Adipocyte (in vitro differentiated cells): ENCODE data around the gene ECM2.
A peak's percentile ranks its signal among the peaks of the same experiment; 100 is the strongest.

ENCODE experiments used
- DNase-seq: peaks from one replicate; pipeline ENCODE4 v3.0.0-alpha.2; 2015; ENCODE audit warnings: low read depth
- H3K27me3 ChIP-seq: replicated peaks from 2 replicates; pipeline ENCODE4 v1.7.0; 2013; ENCODE audit warnings: mild to moderate bottlenecking, low read length, moderate library complexity; ENCODE audit not compliant: control insufficient read depth, insufficient read depth
- H3K36me3 ChIP-seq: 2 replicates; pipeline ENCODE4 v1.7.0; 2013; ENCODE audit warnings: low read length, mild to moderate bottlenecking, moderate library complexity; ENCODE audit not compliant: control insufficient read depth, insufficient read depth, severe bottlenecking
- H3K4me1 ChIP-seq: 2 replicates; pipeline ENCODE4 v1.7.0; 2013; ENCODE audit warnings: mild to moderate bottlenecking, low read length, moderate library complexity; ENCODE audit not compliant: control insufficient read depth, insufficient read depth
- H3K4me3 ChIP-seq: 2 replicates; pipeline ENCODE4 v1.7.0; 2013; ENCODE audit warnings: mild to moderate bottlenecking, low read length, moderate library complexity
- H3K9ac ChIP-seq: 2 replicates; pipeline ENCODE4 v1.7.0; 2013; ENCODE audit warnings: mild to moderate bottlenecking, low read length, moderate library complexity
- H3K9me3 ChIP-seq: 2 replicates; pipeline ENCODE4 v1.7.0; 2013; ENCODE audit warnings: mild to moderate bottlenecking, low read length, moderate library complexity; ENCODE audit not compliant: control insufficient read depth

The ECM2 gene

GRCh38 chr9:92455217-92455616 lies 80.6 kb downstream of the ECM2 start:
- DNase-seq, result peak; percentile 4

DNA sequence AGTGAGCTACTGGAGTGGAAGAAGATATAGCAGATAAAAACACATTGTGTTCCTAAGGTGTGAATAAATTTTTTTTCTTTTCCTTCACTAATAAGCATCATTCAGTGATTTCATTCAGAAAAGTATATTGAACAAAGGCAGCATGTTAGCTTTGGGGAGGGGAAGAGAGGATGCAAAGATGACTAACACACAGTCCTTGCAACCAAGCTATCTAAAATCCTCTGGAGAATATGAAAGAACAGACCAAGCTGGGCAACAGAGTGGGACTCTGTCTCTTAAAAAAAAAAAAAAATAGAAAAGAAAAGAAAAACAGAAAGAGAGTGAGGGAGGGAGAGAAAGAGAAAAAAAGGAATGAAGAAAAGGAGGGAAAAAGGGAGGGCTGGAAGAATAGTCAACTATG lies 89.3 kb downstream of the ECM2 start:
- Histone ChIP-seq H3K36me3 (no peaks in the 10 kb centered on the region), H3K4me1 (peaks cover 8% of the 10 kb centered on the region), H3K4me3 (no peak overlapping the region), H3K9me3 (no peaks in the 10 kb centered on the region), H3K27me3 (no peaks in the 10 kb centered on the region), H3K9ac (no peak overlapping the region)
- no peak for DNase-seq

More at GRCh38 chr9:92455217-92455616, 80.6 kb downstream of the ECM2 start:
- no peak overlapping the region for H3K4me3 ChIP-seq
- no peaks in the 10 kb centered on the region for H3K36me3 ChIP-seq
- H3K27me3 ChIP-seq, result no peaks in the 10 kb centered on the region
- peaks cover 12% of the 10 kb centered on the region for H3K4me1 ChIP-seq
- H3K9me3 ChIP-seq, result no peaks in the 10 kb centered on the region
- no peak overlapping the region for H3K9ac ChIP-seq
